SK-N-SH (cell line): ENCODE data around the gene SFSWAP. TPM values are rescaled to one million over a fixed set of nuclear protein-coding genes. Genes with fewer than 3 reads are reported as not detected.

Experiments used
- CTCF ChIA-PET: fragments of 300-600, 350-600 bp; formaldehyde crosslinking; extraction: SDS; loops from one replicate; lab custom pipeline; 2021; lab: Yijun Ruan, JAX
- POLR2A ChIA-PET: fragments of 350-600 bp; sonication (Branson Sonifier 250); formaldehyde crosslinking; extraction: SDS; loops from one replicate; lab custom pipeline; 2020; ENCODE audit warnings: antibody characterized with exemption, inconsistent platforms; lab: Yijun Ruan, JAX
- DNase-seq: peaks from one replicate; pipeline ENCODE4 v3.0.0; 2012
- H2AFZ ChIP-seq: fragments of 200-600 bp; sonication (generic); 2 replicates; pipeline ENCODE4 v1.8.1; 2016; ENCODE audit warnings: antibody characterized with exemption, mild to moderate bottlenecking, low read depth
- H3F3A ChIP-seq: fragments of 200-600 bp; sonication (generic); replicated peaks from 2 replicates; pipeline ENCODE3; 2016; ENCODE audit warnings: antibody characterized with exemption, mild to moderate bottlenecking; ENCODE audit not compliant: insufficient read depth
- H3K27ac ChIP-seq, 2 experiments: fragments of 200-500 bp in 1 of 2; fragments of 200-600 bp in 1 of 2; sonication (Bioruptor generic) in 1 of 2; sonication (generic), shearing (Covaris generic) in 1 of 2; 2 replicates each; pipeline versions ENCODE4 v1.5.1 to v1.6.1; 2014 to 2016; ENCODE audit warnings: low read depth in 2 of 2, inconsistent platforms in 1 of 2, low read length in 1 of 2, mild to moderate bottlenecking in 1 of 2, mixed read lengths in 1 of 2
- H3K27me3 ChIP-seq: fragments of 200-600 bp; sonication (generic), shearing (Covaris generic); 2 replicates; pipeline ENCODE4 v1.6.1; 2016; ENCODE audit warnings: mixed run types; ENCODE audit not compliant: insufficient read depth
- H3K36me3 ChIP-seq, 2 experiments: fragments of 200-500 bp in 1 of 2; fragments of 200-600 bp in 1 of 2; sonication (Bioruptor generic) in 1 of 2; sonication (generic) in 1 of 2; replicated peaks in 1 of 2; 2 replicates each; pipeline versions ENCODE3 to v1.5.1; 2014 to 2016; ENCODE audit warnings: low read length in 1 of 2, mild to moderate bottlenecking in 1 of 2; ENCODE audit not compliant: insufficient read depth in 2 of 2, control insufficient read depth in 1 of 2
- H3K4me1 ChIP-seq, 2 experiments: fragments of 200-500 bp in 1 of 2; fragments of 200-600 bp in 1 of 2; sonication (Bioruptor generic) in 1 of 2; sonication (generic), shearing (Covaris generic) in 1 of 2; 2 replicates each; pipeline versions ENCODE4 v1.5.1 to v1.6.1; 2014 to 2016; ENCODE audit warnings: low read depth in 1 of 2, low read length in 1 of 2, mixed run types in 1 of 2; ENCODE audit not compliant: insufficient read depth in 2 of 2, control insufficient read depth in 1 of 2
- H3K4me2 ChIP-seq: fragments of 200-600 bp; sonication (generic), shearing (Covaris generic); 2 replicates; pipeline ENCODE4 v1.6.1; 2017; ENCODE audit warnings: mixed run types
- H3K4me3 ChIP-seq, 2 experiments: fragments of 200-500 bp in 1 of 2; fragments of 200-600 bp in 1 of 2; sonication (Bioruptor generic) in 1 of 2; sonication (generic), shearing (Covaris generic) in 1 of 2; 2 replicates each; pipeline versions ENCODE4 v1.5.1 to v1.8.1; 2014 to 2016; ENCODE audit warnings: low read depth in 2 of 2, inconsistent platforms in 1 of 2, low read length in 1 of 2, mild to moderate bottlenecking in 1 of 2, mixed read lengths in 1 of 2, moderate library complexity in 1 of 2
- H3K79me2 ChIP-seq: fragments of 200-600 bp; sonication (generic); 2 replicates; pipeline ENCODE4 v1.8.1; 2017; ENCODE audit warnings: mild to moderate bottlenecking; ENCODE audit not compliant: insufficient read depth
- H3K9ac ChIP-seq: fragments of 200-600 bp; sonication (generic); 2 replicates; pipeline ENCODE4 v1.6.1; 2017; ENCODE audit warnings: mixed run types
- H3K9me2 ChIP-seq: fragments of 200-600 bp; sonication (generic); 2 replicates; pipeline ENCODE4 v1.6.1; 2017; ENCODE audit warnings: mixed run types
- H3K9me3 ChIP-seq: fragments of 200-600 bp; sonication (generic); 2 replicates; pipeline ENCODE4 v1.6.1; 2017; ENCODE audit warnings: mixed run types, mild to moderate bottlenecking, moderate library complexity
- H4K20me1 ChIP-seq: fragments of 200-600 bp; sonication (generic); 2 replicates; pipeline ENCODE4 v1.6.1; 2017; ENCODE audit warnings: mild to moderate bottlenecking, mixed run types; ENCODE audit not compliant: insufficient read depth
- CHD2 ChIP-seq: fragments of 150-350 bp; IDR thresholded peaks from 2 replicates; pipeline ENCODE4 v1.6.1; 2018; ENCODE audit warnings: low read length; ENCODE audit not compliant: partially characterized antibody
- ELF1 ChIP-seq: IDR thresholded peaks from 2 replicates; pipeline ENCODE4 v1.4.0; 2012
- FOXJ3 ChIP-seq: sonication (generic); formaldehyde crosslinking; IDR thresholded peaks from 2 replicates; pipeline ENCODE4 v1.5.1; 2020; ENCODE audit warnings: mild to moderate bottlenecking, missing genetic modification reagents
- FOXM1 ChIP-seq: IDR thresholded peaks from 2 replicates; pipeline ENCODE4 v1.4.0; 2012; ENCODE audit warnings: low read depth, mild to moderate bottlenecking
- GABPA ChIP-seq: IDR thresholded peaks from 2 replicates; pipeline ENCODE4 v1.4.0; 2012; ENCODE audit warnings: low read depth, mild to moderate bottlenecking
- GATA2 ChIP-seq: sonication (generic); formaldehyde crosslinking; IDR thresholded peaks from 2 replicates; pipeline ENCODE4 v1.5.0; 2020; ENCODE audit warnings: mild to moderate bottlenecking, missing genetic modification reagents
- JUND ChIP-seq: IDR thresholded peaks from 2 replicates; pipeline ENCODE4 v1.4.0; 2012
- MEF2A ChIP-seq: IDR thresholded peaks from 2 replicates; pipeline ENCODE4 v1.4.0; 2012; ENCODE audit warnings: low read depth, borderline replicate concordance
- NFIC ChIP-seq: IDR thresholded peaks from 2 replicates; pipeline ENCODE4 v1.4.0; 2012; ENCODE audit warnings: borderline replicate concordance
- NRF1 ChIP-seq: IDR thresholded peaks from 2 replicates; pipeline ENCODE4 v1.6.1; 2012; ENCODE audit warnings: low read depth, mild to moderate bottlenecking, low read length
- RAD21 ChIP-seq: IDR thresholded peaks from 2 replicates; pipeline ENCODE4 v1.6.1; 2012; ENCODE audit warnings: mild to moderate bottlenecking, low read length
- RFX5 ChIP-seq: IDR thresholded peaks from 2 replicates; pipeline ENCODE4 v1.6.1; 2012; ENCODE audit warnings: mild to moderate bottlenecking, improper control_type of control experiment, low read length
- RXRA ChIP-seq: IDR thresholded peaks from 2 replicates; pipeline ENCODE4 v1.4.0; 2012; ENCODE audit warnings: low read depth, mild to moderate bottlenecking, borderline replicate concordance
- SIN3A ChIP-seq: IDR thresholded peaks from 2 replicates; pipeline ENCODE4 v1.6.1; 2012; ENCODE audit warnings: low read depth, mild to moderate bottlenecking, low read length, moderate library complexity, borderline replicate concordance
- YY1 ChIP-seq: IDR thresholded peaks from 2 replicates; pipeline ENCODE4 v1.4.0; 2012; ENCODE audit warnings: low read depth, mild to moderate bottlenecking
- WGBS: methylation state at CpG from one replicate; pipeline ENCODE4 v1.1.6; 2017; ENCODE audit warnings: low lambda C conversion rate; 5-methylcytosine and 5-hydroxymethylcytosine counted together
- polyA plus RNA-seq, 3 experiments: library from polyadenylated mRNA; depleted of rRNA; stranded (reverse); fragments of >200 nt; gene quantifications; 2 replicates each; pipeline ENCODE4 v1.2.3, GENCODE V29; 2012
- TF ChIP-seq, protein P1 (sequence below): fragments of 150-350 bp; IDR thresholded peaks from 2 replicates; pipeline ENCODE4 v1.6.1; 2017; ENCODE audit warnings: antibody characterized with exemption, low read length, low read depth, borderline replicate concordance
- TF ChIP-seq, protein P2 (sequence below): IDR thresholded peaks from 2 replicates; pipeline ENCODE4 v1.4.0; 2012; ENCODE audit warnings: low read depth, borderline replicate concordance
- TF ChIP-seq, protein P3 (sequence below): IDR thresholded peaks from 2 replicates; pipeline ENCODE4; 2012
- TF ChIP-seq, protein P4 (sequence below): IDR thresholded peaks from 2 replicates; pipeline ENCODE4 v1.4.0; 2012; ENCODE audit warnings: low read depth

SFSWAP gene
- polyA plus RNA-seq, 1 of the 3 experiments (the other 2 are of a cell fraction) = 27.9 TPM

DNA sequence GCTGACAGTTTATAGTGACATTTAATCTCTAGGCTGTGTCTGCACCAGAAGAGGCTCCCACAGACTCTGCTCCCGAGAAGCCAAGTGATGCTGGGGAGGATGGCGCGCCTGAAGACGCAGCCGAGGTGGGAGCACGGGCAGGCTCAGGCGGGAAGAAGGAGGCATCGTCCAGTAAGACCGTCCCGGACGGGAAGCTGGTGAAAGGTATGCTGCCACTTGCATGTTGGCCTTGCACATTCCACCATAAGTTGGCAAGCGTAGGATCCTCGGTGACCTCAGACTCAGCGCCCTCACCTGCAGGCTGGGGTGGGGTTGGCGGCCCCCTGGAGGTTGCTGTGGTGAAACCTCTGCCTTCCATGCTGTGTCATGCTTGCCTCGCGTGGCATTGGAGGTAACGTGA, 45.6 kb downstream of the SFSWAP start (continued):
- TF ChIP-seq RFX5 = no peak

DNA sequence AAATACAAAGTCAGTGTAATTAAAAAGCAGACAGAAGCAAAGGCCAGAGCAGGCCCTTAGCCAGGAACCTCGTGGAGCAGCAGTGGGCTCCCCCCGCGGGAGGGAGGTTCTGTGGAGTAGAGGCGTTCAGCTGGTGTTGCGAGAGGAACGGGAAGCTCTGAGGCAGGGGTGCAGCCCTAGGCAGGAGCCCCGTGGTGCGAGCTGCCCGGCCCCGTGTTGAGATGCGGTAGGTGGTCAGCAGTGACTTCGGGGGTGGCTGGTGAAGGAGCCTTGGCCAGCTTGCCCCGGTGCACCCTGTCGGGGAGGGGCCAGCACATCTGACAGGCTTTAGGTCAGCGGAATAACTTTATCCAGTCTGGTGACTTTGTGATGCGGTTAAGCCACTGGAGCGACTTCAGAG, 46.2 kb downstream of the SFSWAP start:
- WGBS = 92% methylated on average over 15 of the region's 17 CpGs
- no peak overlapping the region for H3K4me3 ChIP-seq
- no peak overlapping the region for H3K27ac ChIP-seq
- H3F3A ChIP-seq = no peaks in the 10 kb centered on the region
- ChIA-PET CTCF (interaction anchor here (0.6 kb wide), 1 partner anchor 17 kb away, joined by 3 read pairs; no protein-coding TSS in a partner anchor), POLR2A (interaction anchor here (1.1 kb wide), 1 partner anchor 140 kb away, joined by 3 read pairs; no protein-coding TSS in a partner anchor)
- no peaks in the 10 kb centered on the region for H3K9me3 ChIP-seq
- DNase-seq = no peak
- no peak overlapping the region for H3K4me2 ChIP-seq
- no peaks in the 10 kb centered on the region for H3K27me3 ChIP-seq
- H3K9ac ChIP-seq = no peak overlapping the region
- H3K79me2 ChIP-seq = peaks cover 10% of the 10 kb centered on the region; the same call in 1 of the 2 replicates
- no peak overlapping the region for H2AFZ ChIP-seq
- no peak for TF ChIP-seq NFIC
- no peak for TF ChIP-seq NRF1
- no peak for TF ChIP-seq CHD2
- TF ChIP-seq SIN3A = no peak
- TF ChIP-seq RFX5 = no peak
- TF ChIP-seq, protein P1, sequence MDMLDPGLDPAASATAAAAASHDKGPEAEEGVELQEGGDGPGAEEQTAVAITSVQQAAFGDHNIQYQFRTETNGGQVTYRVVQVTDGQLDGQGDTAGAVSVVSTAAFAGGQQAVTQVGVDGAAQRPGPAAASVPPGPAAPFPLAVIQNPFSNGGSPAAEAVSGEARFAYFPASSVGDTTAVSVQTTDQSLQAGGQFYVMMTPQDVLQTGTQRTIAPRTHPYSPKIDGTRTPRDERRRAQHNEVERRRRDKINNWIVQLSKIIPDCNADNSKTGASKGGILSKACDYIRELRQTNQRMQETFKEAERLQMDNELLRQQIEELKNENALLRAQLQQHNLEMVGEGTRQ = no peak
- TF ChIP-seq RAD21 = no peak
- TF ChIP-seq GATA2 (CRISPR knock-in tag) = no peak
- no peak for TF ChIP-seq GABPA
- no peak for TF ChIP-seq FOXJ3
- TF ChIP-seq FOXM1 = no peak
- no peak for TF ChIP-seq ELF1
- TF ChIP-seq JUND = no peak
- no peak for TF ChIP-seq YY1
- no peak for TF ChIP-seq MEF2A
- TF ChIP-seq, protein P2, sequence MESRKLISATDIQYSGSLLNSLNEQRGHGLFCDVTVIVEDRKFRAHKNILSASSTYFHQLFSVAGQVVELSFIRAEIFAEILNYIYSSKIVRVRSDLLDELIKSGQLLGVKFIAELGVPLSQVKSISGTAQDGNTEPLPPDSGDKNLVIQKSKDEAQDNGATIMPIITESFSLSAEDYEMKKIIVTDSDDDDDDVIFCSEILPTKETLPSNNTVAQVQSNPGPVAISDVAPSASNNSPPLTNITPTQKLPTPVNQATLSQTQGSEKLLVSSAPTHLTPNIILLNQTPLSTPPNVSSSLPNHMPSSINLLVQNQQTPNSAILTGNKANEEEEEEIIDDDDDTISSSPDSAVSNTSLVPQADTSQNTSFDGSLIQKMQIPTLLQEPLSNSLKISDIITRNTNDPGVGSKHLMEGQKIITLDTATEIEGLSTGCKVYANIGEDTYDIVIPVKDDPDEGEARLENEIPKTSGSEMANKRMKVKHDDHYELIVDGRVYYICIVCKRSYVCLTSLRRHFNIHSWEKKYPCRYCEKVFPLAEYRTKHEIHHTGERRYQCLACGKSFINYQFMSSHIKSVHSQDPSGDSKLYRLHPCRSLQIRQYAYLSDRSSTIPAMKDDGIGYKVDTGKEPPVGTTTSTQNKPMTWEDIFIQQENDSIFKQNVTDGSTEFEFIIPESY = no peak
- TF ChIP-seq, protein P3, sequence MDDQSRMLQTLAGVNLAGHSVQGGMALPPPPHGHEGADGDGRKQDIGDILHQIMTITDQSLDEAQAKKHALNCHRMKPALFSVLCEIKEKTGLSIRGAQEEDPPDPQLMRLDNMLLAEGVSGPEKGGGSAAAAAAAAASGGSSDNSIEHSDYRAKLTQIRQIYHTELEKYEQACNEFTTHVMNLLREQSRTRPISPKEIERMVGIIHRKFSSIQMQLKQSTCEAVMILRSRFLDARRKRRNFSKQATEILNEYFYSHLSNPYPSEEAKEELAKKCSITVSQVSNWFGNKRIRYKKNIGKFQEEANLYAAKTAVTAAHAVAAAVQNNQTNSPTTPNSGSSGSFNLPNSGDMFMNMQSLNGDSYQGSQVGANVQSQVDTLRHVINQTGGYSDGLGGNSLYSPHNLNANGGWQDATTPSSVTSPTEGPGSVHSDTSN = no peak
- TF ChIP-seq RXRA = no peak
- TF ChIP-seq, protein P4, sequence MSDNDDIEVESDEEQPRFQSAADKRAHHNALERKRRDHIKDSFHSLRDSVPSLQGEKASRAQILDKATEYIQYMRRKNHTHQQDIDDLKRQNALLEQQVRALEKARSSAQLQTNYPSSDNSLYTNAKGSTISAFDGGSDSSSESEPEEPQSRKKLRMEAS = no peak
- peaks cover 62 to 76% of the 10 kb centered on the region in 2 experiments for H3K36me3 ChIP-seq
- H4K20me1 ChIP-seq = no peaks in the 10 kb centered on the region
- no peaks in the 10 kb centered on the region for H3K9me2 ChIP-seq
- peaks cover 0 to 5% of the 10 kb centered on the region in 2 experiments; a peak in 2 of 4 replicates for H3K4me1 ChIP-seq
